Measurements from ENCODE around the gene GDPD5.

The GDPD5 gene

DNA sequence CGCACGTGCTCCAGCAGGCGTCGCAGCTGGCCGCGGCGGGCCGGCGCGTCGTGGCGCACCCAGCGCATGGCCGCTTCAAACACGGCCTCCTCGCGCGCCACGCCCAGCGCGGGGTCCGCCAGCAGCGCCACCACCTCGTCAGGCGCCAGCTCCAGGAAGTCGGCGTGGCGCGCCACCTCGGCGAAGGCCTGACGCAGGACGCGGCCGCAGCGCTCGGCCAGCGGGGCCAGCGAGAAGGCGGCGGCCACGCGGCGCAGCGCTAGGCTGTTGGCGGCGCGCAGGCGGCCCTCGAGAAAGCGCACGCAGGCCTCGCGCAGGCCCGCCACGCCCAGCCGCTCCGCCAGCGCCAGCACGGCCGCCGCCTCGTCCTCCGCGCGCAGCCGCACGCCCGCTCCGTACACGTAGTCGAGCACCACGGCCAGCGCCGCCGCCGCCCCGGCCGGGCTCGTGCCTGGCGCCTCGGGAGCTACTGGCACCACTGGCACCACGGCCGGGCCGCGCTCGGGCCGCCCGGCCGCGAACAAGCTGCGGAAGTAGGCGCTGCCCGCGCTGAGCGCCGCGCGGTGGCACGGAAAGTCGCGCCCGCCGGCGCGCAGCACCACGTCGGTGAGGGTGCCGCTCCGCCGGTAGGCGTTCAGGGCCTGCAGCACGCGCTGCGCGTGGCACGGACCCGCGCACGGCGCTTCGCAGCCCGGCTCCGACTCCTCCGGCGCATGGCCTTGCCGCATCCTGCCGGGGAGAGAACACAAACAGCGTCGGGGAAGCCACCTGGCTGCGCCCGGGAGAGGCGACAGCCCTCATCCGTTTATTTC, 95.6 kb downstream of the GDPD5 start:
- Histone ChIP-seq H3K27me3 (peaks cover 0 to 10% of the 10 kb centered on the region in 2 donors), H3K36me3 (peaks cover 0 to 7% (median 0%) of the 10 kb centered on the region in 3 donors), H3K4me3 (peak overlapping the region; percentile 48 to 52), H3K9me3 (peaks cover 0 to 7% (median 0%) of the 10 kb centered on the region in 3 donors), H3K4me1 (peaks cover 0 to 31% (median 17%) of the 10 kb centered on the region in 4 donors), H3K27ac (peak overlapping the region; percentile 30 to 41)
- TF ChIP-seq, protein P1, sequence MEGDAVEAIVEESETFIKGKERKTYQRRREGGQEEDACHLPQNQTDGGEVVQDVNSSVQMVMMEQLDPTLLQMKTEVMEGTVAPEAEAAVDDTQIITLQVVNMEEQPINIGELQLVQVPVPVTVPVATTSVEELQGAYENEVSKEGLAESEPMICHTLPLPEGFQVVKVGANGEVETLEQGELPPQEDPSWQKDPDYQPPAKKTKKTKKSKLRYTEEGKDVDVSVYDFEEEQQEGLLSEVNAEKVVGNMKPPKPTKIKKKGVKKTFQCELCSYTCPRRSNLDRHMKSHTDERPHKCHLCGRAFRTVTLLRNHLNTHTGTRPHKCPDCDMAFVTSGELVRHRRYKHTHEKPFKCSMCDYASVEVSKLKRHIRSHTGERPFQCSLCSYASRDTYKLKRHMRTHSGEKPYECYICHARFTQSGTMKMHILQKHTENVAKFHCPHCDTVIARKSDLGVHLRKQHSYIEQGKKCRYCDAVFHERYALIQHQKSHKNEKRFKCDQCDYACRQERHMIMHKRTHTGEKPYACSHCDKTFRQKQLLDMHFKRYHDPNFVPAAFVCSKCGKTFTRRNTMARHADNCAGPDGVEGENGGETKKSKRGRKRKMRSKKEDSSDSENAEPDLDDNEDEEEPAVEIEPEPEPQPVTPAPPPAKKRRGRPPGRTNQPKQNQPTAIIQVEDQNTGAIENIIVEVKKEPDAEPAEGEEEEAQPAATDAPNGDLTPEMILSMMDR (IDR thresholded peaks at IDR 0.05), result no peak
- intact Hi-C loops (cut with DNase I; ENCODE audit: low total_unique reads), result no loop called here
- peak; percentile 41 to 80 for DNase-seq

GRCh38 chr11:75429641-75429901, 96.2 kb downstream of the GDPD5 start:
- H3K27me3 ChIP-seq, result peaks cover 0 to 10% of the 10 kb centered on the region in 2 donors
- intact Hi-C loops (cut with DNase I; ENCODE audit: low total_unique reads), result no loop called here
- H3K9me3 ChIP-seq, result peaks cover 0 to 7% (median 0%) of the 10 kb centered on the region in 3 donors
- peak overlapping the region in 1 of 2 donors; percentile 30 for H3K27ac ChIP-seq
- DNase-seq, result no peak
- peaks cover 0 to 1% (median 0%) of the 10 kb centered on the region in 3 donors for H3K36me3 ChIP-seq
- H3K4me1 ChIP-seq, result peaks cover 0 to 31% (median 17%) of the 10 kb centered on the region in 4 donors
- TF ChIP-seq, protein P1 (IDR thresholded peaks at IDR 0.05), result no peak
- peak overlapping the region; percentile 48 to 52 for H3K4me3 ChIP-seq

DNA sequence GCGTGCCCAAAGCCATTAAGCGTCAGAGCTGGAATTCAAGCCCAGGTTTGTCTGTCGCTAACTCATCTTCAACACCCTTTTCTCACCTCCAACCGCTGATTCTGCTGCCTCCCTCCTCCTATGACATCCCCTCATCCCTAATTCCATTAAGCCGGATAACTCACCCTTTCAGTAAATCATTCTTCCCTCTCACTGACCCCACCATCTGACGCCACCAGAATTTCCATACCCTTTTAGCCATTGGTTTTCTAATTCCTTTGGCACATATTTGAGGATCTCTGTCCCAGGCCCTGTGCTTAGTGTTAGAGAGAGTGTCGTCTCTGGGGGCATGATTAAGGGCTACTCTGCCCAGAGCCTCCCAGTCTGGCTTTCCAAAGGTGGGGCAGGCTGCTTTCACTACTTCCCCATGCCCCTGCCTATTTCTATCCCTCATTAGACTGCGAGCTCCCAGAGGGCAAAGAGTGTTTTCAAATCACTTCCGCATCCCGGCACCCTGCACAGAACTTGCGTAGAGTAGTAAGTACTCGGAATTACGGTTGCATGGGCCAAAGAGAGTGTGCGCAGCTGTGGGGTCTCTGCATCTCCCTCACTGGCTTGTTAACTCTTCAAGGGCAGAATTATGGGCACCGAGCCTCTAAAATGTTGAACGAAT, 96.6 kb downstream of the GDPD5 start:
- peaks cover 0 to 31% (median 17%) of the 10 kb centered on the region in 4 donors for H3K4me1 ChIP-seq
- no peaks in the 10 kb centered on the region for H3K36me3 ChIP-seq
- intact Hi-C loops (cut with DNase I; ENCODE audit: low total_unique reads), result no loop called here
- H3K27me3 ChIP-seq, result peaks cover 0 to 10% of the 10 kb centered on the region in 2 donors
- H3K9me3 ChIP-seq, result peaks cover 0 to 7% (median 0%) of the 10 kb centered on the region in 3 donors
- no peak for DNase-seq
- H3K27ac ChIP-seq, result no peak overlapping the region
- H3K4me3 ChIP-seq, result peak overlapping the region; percentile 48 to 52
- TF ChIP-seq, protein P1 (IDR thresholded peaks at IDR 0.05), result no peak

- H3K27me3 ChIP-seq, result peaks cover 0 to 10% of the 10 kb centered on the region in 2 donors
- H3K27ac ChIP-seq, result peak overlapping the region; percentile 63 to 67
- peaks cover 0 to 7% (median 0%) of the 10 kb centered on the region in 3 donors for H3K9me3 ChIP-seq
- DNase-seq, result peak; percentile 95 to 96
- peaks cover 0 to 8% (median 5%) of the 10 kb centered on the region in 3 donors for H3K36me3 ChIP-seq
- peak overlapping the region; percentile 41 to 56 for H3K4me3 ChIP-seq
- peaks cover 0 to 31% (median 17%) of the 10 kb centered on the region in 4 donors for H3K4me1 ChIP-seq
- TF ChIP-seq, protein P1 (IDR thresholded peaks at IDR 0.05), result no peak
- intact Hi-C loops (cut with DNase I; ENCODE audit: low total_unique reads), result no loop called here
Measured at GRCh38 chr11:75428281-75428724, 97.4 kb downstream of the GDPD5 start.

DNA sequence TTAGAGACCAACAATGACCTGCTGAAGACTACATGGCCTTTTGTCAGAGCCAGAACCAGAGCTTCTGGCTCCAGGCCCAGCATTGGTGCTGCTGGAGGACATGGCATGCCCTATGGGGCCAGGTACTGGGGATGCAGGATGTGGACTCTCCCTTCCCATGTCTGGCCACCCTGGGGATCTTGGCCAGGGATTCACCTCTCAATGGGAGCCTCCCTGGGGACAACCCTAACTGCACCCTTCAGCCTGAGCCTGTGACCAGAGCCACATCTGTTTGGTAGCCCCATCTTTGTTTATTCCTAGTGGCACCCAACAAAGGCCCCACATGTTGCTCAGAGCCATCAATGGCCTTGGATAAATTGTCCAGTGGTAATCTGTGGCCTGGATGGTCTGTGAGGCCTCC, 98.6 kb downstream of the GDPD5 start:
- Histone ChIP-seq H3K4me3 (no peak overlapping the region), H3K36me3 (peaks cover 0 to 18% (median 13%) of the 10 kb centered on the region in 3 donors), H3K27me3 (peaks cover 0 to 5% of the 10 kb centered on the region in 2 donors), H3K4me1 (peaks cover 0 to 31% (median 17%) of the 10 kb centered on the region in 4 donors), H3K27ac (no peak overlapping the region), H3K9me3 (peaks cover 0 to 7% (median 0%) of the 10 kb centered on the region in 3 donors)
- TF ChIP-seq, protein P1 (IDR thresholded peaks at IDR 0.05), result no peak
- no peak for DNase-seq
- intact Hi-C loops (cut with DNase I; ENCODE audit: low total_unique reads), result no loop called here
